GM21576 (cell line): ENCODE results near the gene CORIN.
"Not testable (repeated sequence)": the region's sequence is repeated elsewhere in the genome, so short reads cannot be mapped to it uniquely, and the experiment has no call there.

Source experiments
- ATAC-seq: cut with Tn5 transposase; IDR thresholded peaks from one replicate; pipeline ENCODE4 v1.9.1; 2021; ENCODE audit warnings: mild to moderate bottlenecking, moderate library complexity; ENCODE audit not compliant: unreplicated experiment

CORIN gene

DNA sequence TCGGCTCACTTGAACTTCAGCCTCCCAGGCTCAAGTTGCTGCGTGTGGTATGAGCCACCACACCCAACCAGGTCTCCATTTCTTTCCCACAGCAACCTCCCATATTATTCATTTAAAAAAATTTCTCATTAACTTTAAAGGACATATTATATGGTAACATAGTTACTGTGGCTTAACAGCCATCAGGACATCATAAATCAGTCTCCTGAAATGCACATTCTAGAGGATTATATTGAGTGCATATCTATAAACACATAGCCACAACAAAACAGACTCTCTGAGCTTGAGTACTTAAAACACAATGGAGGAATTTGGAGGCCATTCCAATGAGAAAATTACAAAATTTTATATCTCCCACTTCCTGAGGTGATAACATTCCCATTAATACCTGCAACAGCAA is 61.5 kb downstream of the CORIN start:
- no peak for ATAC-seq

GRCh38 chr4:47774079-47774478 is 63.8 kb downstream of the CORIN start:
- ATAC-seq: no peak

- no peak for ATAC-seq
Observed at GRCh38 chr4:47771020-47771419, 66.8 kb downstream of the CORIN start.

- ATAC-seq: not testable (repeated sequence)
Observed at GRCh38 chr4:47767956-47768355, 69.9 kb downstream of the CORIN start.

DNA sequence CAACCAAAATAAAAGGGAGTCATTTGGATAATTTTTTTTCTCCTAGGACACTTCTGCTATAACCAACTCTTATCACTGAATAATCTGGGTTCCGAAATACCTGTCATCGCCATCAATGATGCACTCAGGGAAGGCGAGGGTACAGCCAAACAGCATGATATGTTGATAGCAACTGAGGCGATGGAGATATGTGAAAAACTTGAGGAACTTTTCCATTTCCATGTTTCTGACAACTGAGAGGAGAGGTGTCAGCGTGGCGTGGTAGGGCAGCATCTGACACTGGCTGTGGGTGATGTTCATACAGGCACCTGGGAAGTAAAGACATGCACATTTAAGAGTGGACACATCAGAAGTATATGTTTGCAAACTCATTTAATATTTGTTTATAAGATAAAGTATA is 74.6 kb downstream of the CORIN start:
- no peak for ATAC-seq

GRCh38 chr4:47762376-47763266 is 75.2 kb downstream of the CORIN start:
- no peak for ATAC-seq

DNA sequence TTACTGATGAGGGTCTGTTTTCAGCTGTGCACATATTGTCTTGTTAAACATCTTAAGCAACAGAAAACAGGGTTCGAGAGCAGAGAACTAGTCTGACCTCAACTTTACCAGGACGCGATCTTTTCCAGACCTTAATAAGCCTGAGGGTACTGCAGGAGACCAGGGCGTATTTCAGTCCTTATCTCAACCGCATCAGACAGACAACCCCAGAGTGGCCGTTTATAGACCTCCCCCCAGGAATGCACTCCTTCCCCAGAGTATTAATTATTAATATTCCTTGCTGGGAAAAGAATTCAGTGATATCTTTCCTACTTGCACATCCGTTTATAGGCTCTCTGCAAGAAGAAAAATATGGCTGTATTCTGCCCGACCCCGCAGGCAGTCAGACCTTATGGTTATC is 84.6 kb downstream of the CORIN start:
- not testable (repeated sequence) for ATAC-seq

DNA sequence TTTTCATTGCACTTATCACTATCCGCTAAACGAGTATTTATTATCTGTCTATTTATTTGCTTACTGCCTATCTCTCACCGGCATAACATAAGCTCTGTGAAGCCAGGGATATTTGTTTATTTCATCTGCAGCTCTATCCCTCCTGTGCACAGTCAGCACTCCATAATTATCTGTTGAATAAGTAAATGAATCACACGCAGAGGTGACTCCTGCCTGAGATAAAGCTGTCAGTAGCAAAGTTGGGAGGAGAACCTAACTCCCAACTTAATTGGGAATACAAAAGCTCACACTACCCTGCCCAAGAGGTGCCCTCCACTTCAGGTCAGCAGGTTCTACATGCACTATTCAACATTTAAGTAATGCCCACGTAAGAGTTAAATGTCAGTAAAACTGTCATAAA is 85.7 kb downstream of the CORIN start:
- no peak for ATAC-seq

- no peak for ATAC-seq
Observed at GRCh38 chr4:47750788-47751187, 87.1 kb downstream of the CORIN start.

DNA sequence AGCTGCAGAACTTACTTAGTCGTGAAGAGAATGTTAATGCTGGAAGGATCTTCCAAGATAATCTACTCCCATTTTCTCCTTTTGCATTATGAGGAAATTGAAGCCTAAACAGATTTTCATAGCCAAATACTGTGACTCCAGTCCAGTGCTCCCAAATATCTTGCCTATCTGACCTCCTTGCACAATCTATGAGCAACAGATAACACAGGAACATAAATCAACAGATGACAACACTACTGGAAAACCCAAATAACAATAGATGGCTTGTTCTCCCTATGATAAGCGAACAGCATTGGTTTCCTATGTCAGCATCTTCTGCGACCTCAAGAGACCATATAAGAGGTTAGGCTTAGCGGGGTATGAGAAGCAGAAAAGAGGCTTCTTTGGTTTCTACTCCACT is 88.0 kb downstream of the CORIN start:
- no peak for ATAC-seq

DNA sequence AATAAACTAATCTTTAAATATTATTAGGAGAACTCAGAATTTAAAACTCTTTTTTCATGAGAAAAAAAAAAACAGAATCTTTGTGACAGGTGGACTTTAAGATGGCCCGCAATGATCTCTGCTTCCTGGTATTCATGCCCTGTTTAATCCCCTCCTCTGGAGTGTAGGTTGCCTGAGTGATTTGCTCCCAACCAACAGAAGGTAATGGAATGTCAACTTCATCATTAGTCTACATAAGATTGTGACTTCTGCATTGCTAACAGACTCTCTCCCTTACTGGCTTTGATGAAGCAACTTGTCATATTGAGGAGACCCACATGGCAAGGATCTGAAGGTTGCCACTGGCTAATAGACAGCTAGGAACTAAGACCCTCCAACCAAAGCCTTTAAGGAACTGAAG is 88.8 kb downstream of the CORIN start:
- ATAC-seq: no peak

DNA sequence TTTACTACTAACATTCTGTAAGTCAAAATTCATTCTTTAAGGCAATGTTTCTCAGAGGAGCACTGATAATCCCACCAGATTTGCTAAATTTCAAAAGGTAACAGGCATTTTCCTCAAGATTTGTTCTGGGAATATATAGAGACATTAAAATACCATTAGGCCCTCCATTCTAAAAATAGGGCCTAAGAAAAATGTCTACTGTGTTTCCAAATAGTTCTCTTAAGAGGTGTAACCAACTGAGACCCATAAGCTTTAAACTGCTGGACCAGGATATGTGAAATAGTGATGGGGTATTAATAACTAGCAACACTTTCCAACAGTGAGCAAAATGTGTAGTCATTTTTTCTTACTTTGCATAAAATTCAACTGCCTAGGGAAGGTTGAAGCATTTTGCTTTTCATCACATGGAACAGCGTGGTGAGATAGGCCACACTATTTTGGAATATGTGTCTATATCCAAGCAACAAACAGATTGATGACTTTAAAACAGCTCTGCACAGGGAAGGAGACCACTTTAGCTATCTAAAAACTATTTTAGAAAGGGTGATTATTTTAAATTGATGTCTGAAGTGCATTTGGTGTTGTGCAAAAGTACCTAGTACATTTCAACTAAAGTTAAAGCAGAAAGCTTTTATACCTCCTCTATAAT is 89.9 kb downstream of the CORIN start:
- no peak for ATAC-seq

DNA sequence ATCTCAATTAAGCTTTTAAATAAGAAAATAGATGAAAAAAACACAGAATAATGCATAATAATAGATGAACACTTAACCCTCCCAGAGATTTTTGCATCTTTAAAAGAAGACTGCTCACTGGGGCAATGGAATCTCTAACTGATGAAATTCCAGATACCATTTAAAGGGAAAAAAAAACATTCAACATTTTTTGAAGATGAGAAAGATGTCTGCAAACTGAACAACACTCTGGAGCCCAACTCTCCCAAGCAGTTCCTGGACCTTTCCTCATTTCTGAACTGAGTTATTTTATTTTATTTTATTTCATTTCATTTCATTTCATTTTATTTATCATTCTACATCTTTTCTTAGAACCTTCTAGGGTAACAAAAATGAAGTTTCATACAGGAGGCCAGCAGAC is 90.7 kb downstream of the CORIN start:
- ATAC-seq: no peak

GRCh38 chr4:47746122-47746521 is 91.7 kb downstream of the CORIN start:
- ATAC-seq: no peak

DNA sequence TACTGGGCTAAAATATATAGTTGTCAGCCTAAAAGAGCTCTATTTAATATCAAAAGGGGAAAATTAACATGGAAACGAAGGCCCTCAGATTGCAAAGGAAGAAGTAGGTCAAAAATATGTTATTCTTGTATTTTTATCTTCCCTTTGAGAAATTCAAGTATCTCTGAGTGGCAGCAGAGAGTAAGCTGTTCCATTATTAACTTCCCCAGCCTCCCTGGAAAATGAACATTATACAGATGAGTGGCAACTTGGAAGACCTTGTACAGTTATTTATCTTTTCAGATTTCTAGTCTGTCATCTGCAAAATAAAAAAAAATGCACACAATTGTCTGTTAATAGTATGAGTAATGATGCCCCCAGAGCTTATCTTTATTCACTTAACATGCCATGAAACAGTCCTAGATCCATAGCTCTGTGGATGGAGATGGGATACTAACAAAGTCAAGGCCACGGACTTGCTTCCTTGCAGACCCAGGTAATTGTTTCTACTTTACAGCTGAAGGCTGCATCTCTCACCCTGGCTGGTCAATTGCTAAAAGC is 93.0 kb downstream of the CORIN start:
- no peak for ATAC-seq

DNA sequence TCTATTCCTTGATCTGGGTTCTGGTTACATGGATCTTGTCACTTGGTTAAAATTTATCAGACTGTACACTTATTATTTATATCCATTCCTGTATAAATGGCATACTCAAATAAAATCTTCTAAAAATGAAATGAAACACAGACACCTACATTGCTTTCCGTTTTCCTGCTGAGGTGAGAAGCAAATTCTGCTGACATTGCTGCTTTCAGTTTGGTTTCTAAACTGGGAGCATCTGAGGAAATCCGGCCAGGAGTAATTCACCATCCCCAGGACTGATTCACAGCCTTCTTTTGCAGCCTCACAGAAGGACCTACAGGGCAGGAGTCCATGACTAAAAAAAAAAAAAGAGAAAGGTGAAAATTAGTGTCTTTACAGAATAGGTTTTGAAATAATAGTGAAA is 93.6 kb downstream of the CORIN start:
- ATAC-seq: no peak

- ATAC-seq: no peak
Observed at GRCh38 chr4:47741200-47741599, 96.7 kb downstream of the CORIN start.

GRCh38 chr4:47737326-47737725 is 100.5 kb downstream of the CORIN start:
- ATAC-seq: no peak

GRCh38 chr4:47736555-47736954 is 101.3 kb downstream of the CORIN start:
- ATAC-seq: no peak

- no peak for ATAC-seq
Observed at GRCh38 chr4:47736146-47736545, 101.7 kb downstream of the CORIN start.

DNA sequence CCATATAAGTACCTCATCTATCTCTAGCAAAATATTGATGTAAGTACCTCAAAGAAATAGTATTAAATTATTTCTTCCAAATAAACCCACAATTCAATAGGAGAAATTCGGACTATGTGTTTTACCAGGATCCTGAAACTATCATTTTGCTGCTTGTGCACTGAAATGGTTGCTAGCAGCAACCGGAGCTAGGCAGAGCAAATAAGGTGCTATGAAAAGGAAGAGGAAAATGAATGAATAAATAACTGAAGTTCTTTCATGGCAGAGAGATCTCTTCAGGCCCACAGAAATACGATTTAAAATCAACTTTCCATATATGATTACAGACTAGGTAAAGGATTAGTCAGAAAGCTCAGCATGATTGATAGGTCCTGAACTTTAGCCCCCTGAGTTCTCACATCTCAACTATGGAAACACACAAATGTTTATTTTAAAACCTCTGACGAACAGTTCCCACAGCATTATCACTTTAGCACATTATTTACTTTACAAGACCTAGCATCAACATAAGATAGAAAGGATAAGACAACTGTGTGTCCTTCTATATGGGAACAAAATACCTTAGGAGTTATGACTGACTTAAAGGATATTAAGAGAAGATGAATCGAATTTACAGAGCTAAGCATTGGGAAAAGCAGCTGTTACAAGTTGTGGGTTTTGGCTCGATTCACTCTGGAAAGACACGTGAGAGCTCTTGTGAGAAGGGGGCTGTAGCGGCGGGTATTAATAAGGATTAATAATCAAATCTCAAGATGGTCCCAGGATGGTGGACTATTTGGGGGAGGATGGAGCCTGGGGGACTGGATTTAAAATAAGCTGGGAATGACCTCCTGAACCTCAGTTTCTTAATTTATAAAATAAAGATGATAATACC is 104.3 kb downstream of the CORIN start:
- no peak for ATAC-seq
